HG02678 (cell line): ENCODE results near the gene FAM131B.

ENCODE experiments used
- ATAC-seq: cut with Tn5 transposase; IDR thresholded peaks from one replicate; pipeline ENCODE4 v1.9.1; 2021; ENCODE audit warnings: mild to moderate bottlenecking, moderate library complexity; ENCODE audit not compliant: unreplicated experiment

FAM131B gene

GRCh38 chr7:143383642-143383957 is 21.1 kb upstream of the FAM131B start:
- no peak for ATAC-seq

DNA sequence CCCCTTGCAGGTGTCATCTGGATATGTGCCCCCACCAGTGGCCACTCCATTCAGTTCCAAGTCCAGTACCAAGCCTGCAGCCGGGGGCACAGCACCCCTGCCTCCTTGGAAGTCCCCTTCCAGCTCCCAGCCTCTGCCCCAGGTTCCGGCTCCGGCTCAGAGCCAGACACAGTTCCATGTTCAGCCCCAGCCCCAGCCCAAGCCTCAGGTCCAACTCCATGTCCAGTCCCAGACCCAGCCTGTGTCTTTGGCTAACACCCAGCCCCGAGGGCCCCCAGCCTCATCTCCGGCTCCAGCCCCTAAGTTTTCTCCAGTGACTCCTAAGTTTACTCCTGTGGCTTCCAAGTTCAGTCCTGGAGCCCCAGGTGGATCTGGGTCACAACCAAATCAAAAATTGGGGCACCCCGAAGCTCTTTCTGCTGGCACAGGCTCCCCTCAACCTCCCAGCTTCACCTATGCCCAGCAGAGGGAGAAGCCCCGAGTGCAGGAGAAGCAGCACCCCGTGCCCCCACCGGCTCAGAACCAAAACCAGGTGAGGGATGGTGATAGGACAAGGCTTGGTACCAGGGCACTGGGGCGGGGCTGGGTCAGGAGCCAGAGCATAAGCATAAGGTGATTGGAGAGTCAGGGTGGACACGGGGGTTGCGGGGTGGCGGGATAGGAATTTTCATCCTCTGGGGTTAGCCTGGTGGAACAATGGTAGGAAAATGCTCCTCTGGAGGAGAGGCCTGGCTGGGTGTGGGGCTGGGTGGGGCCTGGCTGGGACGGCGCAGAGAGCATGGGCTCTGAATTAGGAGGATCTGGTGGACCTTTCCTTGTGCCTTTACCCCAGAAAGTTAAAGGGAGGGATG is 20.5 kb upstream of the FAM131B start:
- ATAC-seq = no peak

GRCh38 chr7:143382126-143382790 is 19.7 kb upstream of the FAM131B start:
- no peak for ATAC-seq

DNA sequence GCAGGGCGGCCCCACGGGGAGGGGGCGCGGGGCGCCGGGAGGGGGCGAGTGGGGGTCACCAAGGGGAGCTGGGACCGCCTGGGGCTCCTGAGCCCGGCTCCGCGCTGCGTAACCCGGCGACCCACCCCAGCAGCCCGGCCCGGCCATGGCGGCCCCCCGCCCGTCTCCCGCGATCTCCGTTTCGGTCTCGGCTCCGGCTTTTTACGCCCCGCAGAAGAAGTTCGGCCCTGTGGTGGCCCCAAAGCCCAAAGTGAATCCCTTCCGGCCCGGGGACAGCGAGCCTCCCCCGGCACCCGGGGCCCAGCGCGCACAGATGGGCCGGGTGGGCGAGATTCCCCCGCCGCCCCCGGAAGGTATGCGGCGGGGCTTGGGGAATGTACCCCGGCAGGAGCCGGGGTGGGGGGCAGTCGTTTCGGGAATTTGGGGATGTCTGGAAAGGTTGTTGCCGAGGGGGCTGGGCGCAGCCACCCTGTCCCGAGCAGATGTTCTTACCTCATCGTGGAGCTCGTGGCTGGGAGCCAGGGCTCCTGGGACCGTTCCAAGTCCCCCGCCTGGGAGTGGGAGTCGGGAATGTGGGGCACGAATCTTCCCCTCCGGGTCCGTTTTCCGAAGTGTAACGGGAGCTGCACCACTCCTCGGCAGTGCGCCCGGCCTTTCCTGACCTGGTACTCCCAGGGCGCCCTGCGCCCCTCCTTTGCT is 19.1 kb upstream of the FAM131B start:
- ATAC-seq = peak; percentile 13

GRCh38 chr7:143380646-143381426 is 18.3 kb upstream of the FAM131B start, which contains the start of gene ZYX:
Gene ZYX, plus strand, starts transcription at chr7:143381345. Its CDS starts 227 bp downstream, at chr7:143381572.
- ATAC-seq = peak; percentile 79

DNA sequence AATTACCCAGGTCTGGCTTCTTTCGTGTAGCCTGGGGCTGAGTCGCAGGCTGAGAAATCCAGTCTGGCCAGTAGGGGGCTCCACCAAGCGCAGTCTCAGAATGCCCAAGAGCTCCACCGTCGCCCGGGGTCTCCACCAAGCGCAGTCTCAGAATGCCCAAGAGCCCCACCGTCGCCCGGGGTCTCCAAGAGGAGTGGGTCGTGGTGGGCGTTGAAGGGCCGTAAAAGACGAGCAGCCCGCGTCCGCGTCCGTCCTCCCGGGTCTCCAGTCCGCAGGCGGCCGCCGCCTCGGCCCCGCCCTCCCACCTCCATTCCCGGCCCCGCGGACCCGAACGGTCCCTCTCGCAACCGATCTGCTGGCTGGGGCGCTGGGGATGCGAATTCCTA is 17.7 kb upstream of the FAM131B start:
- peak; percentile 51 for ATAC-seq

- peak; percentile 1 for ATAC-seq
These were observed 17.2 kb upstream of the FAM131B start for GRCh38 chr7:143379611-143380259.

DNA sequence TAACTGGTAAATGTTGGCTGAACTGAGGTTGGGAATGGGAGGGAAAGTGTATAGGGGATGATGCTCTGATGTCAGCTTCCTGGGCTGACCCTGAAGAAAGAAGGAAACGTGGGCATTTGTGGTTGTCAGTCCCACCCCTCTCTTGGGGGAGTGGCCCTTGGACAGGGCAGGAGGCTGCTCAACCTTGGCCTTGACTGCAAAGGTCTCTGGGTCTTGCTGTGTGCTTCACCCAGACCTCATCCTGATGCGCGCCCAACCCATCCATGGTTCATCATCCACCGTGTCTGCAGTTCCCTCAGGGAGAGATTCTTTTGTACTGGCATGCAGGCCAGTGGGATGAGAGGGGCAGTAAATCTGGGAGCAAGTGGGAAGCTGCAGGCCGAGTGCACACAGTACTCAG is 13.9 kb upstream of the FAM131B start:
- ATAC-seq = no peak

GRCh38 chr7:143375298-143376034 is 13.0 kb upstream of the FAM131B start:
- no peak for ATAC-seq

GRCh38 chr7:143374561-143374960 is 12.0 kb upstream of the FAM131B start:
- ATAC-seq = no peak

DNA sequence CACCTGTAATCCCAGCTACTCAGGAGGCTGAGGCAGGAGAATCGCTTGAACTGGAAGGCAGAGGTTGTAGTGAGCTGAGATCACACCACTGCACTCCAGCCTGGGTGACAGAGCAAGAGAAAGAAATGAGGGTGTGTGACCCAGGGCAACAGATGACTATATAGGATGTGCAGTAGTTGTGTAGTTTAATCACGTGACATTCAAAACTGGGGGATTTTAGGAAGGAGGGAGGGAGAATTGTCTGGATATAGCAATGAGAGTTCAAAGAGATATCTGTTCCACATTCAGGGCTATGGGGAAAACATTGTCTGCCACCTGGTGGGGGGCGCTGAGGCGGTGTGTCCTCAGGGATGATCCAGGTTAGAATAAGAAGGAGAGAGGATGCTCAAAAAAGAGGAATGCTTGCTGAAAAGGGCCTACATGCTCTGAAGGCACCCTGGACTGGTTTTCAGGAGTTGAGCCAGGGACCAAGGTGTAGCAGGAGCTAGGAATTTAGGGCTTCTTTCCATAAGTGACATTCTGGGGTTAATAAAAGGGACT is 10.8 kb upstream of the FAM131B start:
- no peak for ATAC-seq

DNA sequence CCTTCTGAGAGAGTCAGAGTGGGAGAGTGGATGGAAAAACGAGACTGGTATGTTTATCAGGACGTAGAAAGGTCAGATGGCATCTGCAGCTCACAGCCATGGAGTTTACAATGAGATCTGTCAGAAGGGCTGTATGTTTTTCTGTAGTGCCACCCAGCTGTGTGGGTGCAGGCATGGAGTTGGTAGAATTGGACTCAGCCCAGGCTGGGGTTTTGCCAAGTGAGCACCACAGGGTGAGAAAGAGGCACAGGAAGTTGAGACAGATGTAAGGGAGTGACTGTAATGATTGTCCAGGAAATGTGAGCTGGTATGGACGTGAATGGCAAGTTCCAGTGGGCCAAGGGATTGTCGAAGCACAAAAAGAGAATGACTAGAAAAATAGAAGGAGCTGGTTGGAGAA is 9.6 kb upstream of the FAM131B start:
- no peak for ATAC-seq

DNA sequence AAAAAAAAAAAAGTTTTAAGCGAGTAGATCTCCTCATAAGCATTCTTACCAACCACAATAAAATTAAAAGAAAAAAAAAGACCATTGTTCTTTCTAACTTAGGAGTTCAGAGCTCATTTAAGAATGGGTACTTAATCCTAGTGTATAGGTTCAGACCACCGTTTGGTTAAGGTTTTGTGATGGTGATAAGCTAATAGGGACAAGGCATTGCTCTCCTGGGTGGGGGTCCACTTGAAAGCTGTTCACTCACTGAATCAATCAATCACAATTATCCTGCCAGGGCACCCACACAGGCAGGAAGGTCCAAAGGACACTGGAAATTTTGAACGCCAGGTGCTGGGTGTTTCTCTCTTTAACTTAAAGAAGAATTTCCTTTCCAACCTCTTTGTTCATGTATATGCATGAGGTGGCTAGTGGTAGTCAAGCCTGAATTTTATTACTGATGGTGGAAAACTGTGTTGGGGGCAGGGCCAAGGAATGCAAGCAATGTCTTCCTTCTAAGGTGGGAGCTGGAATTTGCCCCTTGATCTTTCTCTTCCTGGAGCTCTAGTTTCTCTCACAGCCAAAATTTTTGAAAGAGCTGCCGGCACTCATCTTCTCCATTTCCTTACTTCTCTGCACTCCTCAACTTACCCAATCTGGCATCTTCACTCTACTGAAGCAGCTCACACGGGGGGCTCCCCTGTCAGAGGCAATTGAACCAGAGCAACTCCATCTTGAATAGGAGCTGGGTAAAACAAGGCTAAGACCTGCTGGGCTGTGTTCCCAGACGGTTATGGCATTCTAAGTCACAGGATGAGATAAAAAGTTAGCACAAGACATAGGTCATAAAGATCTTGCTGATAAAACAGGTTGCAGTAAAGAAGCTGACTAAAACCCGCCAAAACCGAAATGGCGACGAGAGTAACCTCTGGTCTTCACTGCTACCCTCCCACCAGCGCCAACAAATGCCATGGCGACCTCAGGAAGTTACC is 7.5 kb upstream of the FAM131B start:
- no peak for ATAC-seq

DNA sequence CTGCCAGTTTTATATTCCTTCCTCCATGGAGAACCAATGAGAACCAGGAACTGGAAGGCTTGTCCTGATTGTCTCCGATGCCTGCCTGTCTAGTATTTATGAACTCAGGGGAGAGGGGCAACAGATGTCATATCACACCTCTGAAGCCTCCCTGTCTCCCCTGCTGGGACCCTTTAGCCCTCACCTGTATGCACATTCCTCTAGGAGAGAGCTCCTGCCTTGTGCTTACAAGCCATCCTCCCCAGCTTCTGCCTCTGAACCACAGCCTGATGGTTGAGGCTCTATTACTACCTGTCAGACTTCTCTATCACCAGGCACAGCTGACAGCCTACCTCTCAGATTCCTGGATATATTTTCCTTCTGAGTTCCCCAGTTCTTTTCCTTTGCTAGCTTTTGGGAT is 5.9 kb upstream of the FAM131B start:
- ATAC-seq = no peak

DNA sequence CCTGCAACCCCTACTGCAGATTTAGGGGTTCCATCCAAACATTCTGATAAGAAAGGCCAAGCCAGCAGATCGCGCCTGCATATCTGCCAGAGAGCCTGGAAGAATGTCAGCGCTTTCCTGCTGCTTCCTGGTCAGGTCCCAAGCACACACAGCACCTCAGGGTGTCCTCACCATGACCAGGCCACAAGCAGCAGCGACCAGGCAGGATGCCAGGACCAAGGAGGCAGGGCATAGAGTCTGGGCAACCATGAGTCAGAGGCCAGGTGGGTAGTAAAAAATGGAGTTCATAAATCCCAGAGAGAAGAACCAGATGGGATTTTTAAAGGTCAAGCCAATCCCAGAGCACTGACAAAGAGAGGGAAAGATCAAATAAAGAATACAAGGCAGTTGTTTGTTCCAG is 5.5 kb upstream of the FAM131B start:
- no peak for ATAC-seq

DNA sequence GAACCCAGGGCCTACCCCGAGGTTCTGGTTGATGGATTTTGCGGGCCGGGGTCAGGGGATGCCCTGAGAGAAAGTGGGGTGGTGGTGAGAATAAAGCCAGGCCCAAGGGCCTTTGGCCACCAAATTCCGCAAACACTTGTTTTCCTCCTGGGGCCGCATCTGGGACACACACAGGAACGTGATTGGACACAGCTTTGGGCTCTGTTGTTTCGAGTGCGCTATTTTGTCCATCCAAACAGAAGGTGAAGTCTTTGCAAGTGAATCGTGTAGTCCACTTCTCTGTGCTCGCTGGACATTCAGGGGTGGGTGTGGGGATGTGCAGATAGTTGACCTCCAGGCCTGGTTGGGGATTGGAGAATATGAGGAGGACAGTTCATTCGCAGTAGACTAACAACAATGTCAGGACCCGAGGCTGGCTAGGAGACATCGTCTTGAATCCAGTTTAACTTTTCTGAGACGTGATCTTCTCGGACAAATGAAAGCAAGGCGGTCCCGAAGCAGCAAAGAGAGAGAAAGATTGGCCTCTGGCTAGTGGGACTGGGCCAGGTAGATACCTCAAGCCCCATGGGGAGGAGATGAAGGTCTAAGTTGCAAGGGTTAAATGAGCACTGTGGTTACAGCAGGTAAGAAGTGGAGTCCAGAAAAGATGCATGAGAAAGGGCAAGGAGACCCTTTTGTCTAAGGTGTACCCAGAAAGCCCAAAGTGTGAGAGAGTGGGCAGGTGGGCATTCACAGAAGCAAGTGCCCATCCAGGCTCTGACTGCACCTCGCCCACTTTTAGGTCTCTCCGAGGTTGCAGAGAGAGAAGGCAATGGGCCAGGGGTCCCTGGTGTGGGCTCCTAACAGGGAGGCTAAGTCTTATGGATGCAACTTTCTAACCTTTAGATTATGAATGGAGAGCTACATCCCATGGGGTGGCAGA is 764 bp upstream of the FAM131B start:
- ATAC-seq = no peak

- ATAC-seq = no peak
These were observed 872 bp downstream of the FAM131B start for GRCh38 chr7:143361552-143362130.
